K562 (cell line): Measurements from ENCODE around the gene NPB. TPM values are rescaled to one million over a fixed set of nuclear protein-coding genes. Genes with fewer than 3 reads are reported as not detected.

Experiments used
- ATAC-seq: fragments of 200-7000 bp; cut with Tn5 transposase; 3 replicates; pipeline ENCODE4 v1.9.1; 2020; ENCODE audit warnings: moderate library complexity
- BruUV-seq: library from RNA; stranded (reverse); fragments of 400-500 nt; replicated peaks from 2 replicates; lab custom pipeline; 2021; lab: Mats Ljungman, UMichigan
- CTCF ChIA-PET: fragments of 300-600 bp; formaldehyde crosslinking; extraction: SDS; loops from one replicate; lab custom pipeline; 2021; ENCODE audit warnings: low intra/inter-chr PET ratio; lab: Yijun Ruan, JAX
- POLR2A ChIA-PET: fragments of 300-600, 350-650 bp; sonication (Branson Sonifier 250); formaldehyde crosslinking; extraction: SDS; loops from one replicate; lab custom pipeline; 2021; ENCODE audit warnings: antibody characterized with exemption, inconsistent platforms; lab: Yijun Ruan, JAX
- DNase-seq, 4 experiments: peaks; one replicate each; pipeline versions ENCODE4 v3.0.0 to v3.0.0-alpha.2; 2011 to 2018; ENCODE audit warnings: low spot score in 3 of 4, mixed read lengths in 3 of 4; ENCODE audit errors: extremely low read depth in 1 of 4
- FAIRE-seq: peaks from 2 replicates; lab custom pipeline; 2011; peaks lifted over from hg19 to GRCh38; lab: Jason Lieb, UNC
- H2AFZ ChIP-seq: 2 replicates; pipeline ENCODE4 v1.6.0; 2011; ENCODE audit warnings: low read depth, low read length, control low read depth, inconsistent platforms
- H3K27ac ChIP-seq: fragments of 200-600 bp; 3 replicates; pipeline ENCODE4 v1.8.0; 2011; ENCODE audit warnings: low read depth, mild to moderate bottlenecking, control low read depth, inconsistent platforms, low read length, moderate library complexity, mixed read lengths; ENCODE audit errors: extremely low read depth
- H3K27me3 ChIP-seq, 2 experiments: fragments of 300-600 bp in 1 of 2; 2 replicates in 1 of 2; 3 replicates in 1 of 2; pipeline versions ENCODE4 v1.6.0 to v1.8.0; 2011; ENCODE audit warnings: inconsistent platforms in 2 of 2, low read length in 2 of 2, mild to moderate bottlenecking in 1 of 2, mixed read lengths in 1 of 2, moderate library complexity in 1 of 2; ENCODE audit not compliant: control insufficient read depth in 2 of 2, insufficient read depth in 2 of 2
- H3K36me3 ChIP-seq: fragments of 300-600 bp; 3 replicates; pipeline ENCODE4 v1.8.0; 2011; ENCODE audit warnings: mild to moderate bottlenecking, low read length, inconsistent platforms; ENCODE audit not compliant: control insufficient read depth, insufficient read depth
- H3K4me1 ChIP-seq, 2 experiments: fragments of 200-600 bp in 1 of 2; replicated peaks in 1 of 2; 2 replicates in 1 of 2; 3 replicates in 1 of 2; pipeline versions ENCODE4 v1.5.1 to v1.8.0; 2011; ENCODE audit warnings: inconsistent platforms in 2 of 2, low read length in 2 of 2, mild to moderate bottlenecking in 1 of 2, mixed read lengths in 1 of 2, moderate library complexity in 1 of 2; ENCODE audit not compliant: control insufficient read depth in 2 of 2, insufficient read depth in 2 of 2
- H3K4me2 ChIP-seq: 2 replicates; pipeline ENCODE4 v1.6.1; 2011; ENCODE audit warnings: low read length, control low read depth, inconsistent platforms, mixed read lengths; ENCODE audit not compliant: insufficient read depth
- H3K4me3 ChIP-seq: fragments of 200-600 bp; sonication (generic), shearing (Covaris generic); 2 replicates; pipeline ENCODE4 v1.5.1; 2016; ENCODE audit warnings: control low read depth, inconsistent platforms
- H3K79me2 ChIP-seq: fragments of 200-600 bp; 3 replicates; pipeline ENCODE4 v1.8.0; 2011; ENCODE audit warnings: low read length, inconsistent platforms; ENCODE audit not compliant: control insufficient read depth, insufficient read depth
- H3K9ac ChIP-seq, 2 experiments: 2 replicates each; pipeline versions ENCODE4 v1.6.0 to v1.6.1; 2011; ENCODE audit warnings: low read depth in 2 of 2, low read length in 2 of 2, control low read depth in 1 of 2, inconsistent platforms in 1 of 2, mild to moderate bottlenecking in 1 of 2, mixed read lengths in 1 of 2; ENCODE audit not compliant: insufficient read depth in 1 of 2
- H3K9me1 ChIP-seq: one replicate; pipeline ENCODE4 v1.6.0; 2011; ENCODE audit warnings: inconsistent platforms, mild to moderate bottlenecking, low read length, moderate library complexity; ENCODE audit not compliant: control insufficient read depth, insufficient read depth
- H3K9me3 ChIP-seq: replicated peaks from 2 replicates; pipeline ENCODE4 v1.5.1; 2011; ENCODE audit warnings: low read depth, low read length, inconsistent platforms; ENCODE audit not compliant: control insufficient read depth, insufficient read depth
- H4K20me1 ChIP-seq: replicated peaks from 2 replicates; pipeline ENCODE4 v1.6.1; 2011; ENCODE audit warnings: low read length, inconsistent platforms, mixed read lengths; ENCODE audit not compliant: control insufficient read depth, insufficient read depth
- BRF1 ChIP-seq: IDR thresholded peaks from 3 replicates; pipeline ENCODE4 v1.6.1; 2011; ENCODE audit warnings: borderline replicate concordance, mild to moderate bottlenecking; ENCODE audit not compliant: insufficient read length; ENCODE audit errors: extremely low read depth
- CTBP1 ChIP-seq: fragments of 450-650 bp; IDR thresholded peaks from 2 replicates; pipeline ENCODE4 v1.6.1; 2016; ENCODE audit warnings: borderline replicate concordance
- MAZ ChIP-seq, 2 experiments: fragments of 450-650 bp in 1 of 2; sonication (generic) in 1 of 2; formaldehyde crosslinking; IDR thresholded peaks in 1 of 2; conservative IDR thresholded peaks in 1 of 2; 2 replicates each; pipeline versions ENCODE4 v1.4.0 to v1.5.0; 2020; ENCODE audit warnings: mild to moderate bottlenecking in 1 of 2, missing genetic modification reagents in 1 of 2
- NFYB ChIP-seq: IDR thresholded peaks from 2 replicates; pipeline ENCODE4 v1.6.1; 2011; ENCODE audit warnings: mild to moderate bottlenecking, moderate library complexity; ENCODE audit not compliant: insufficient read length; ENCODE audit errors: extremely low read depth
- RBM14 ChIP-seq: fragments of 200-400 bp; formaldehyde crosslinking; IDR thresholded peaks from 2 replicates; pipeline ENCODE4 v1.6.1; 2018; ENCODE audit warnings: low read depth, mild to moderate bottlenecking, low read length, moderate library complexity, borderline replicate concordance; ENCODE audit not compliant: insufficient read depth
- SIN3B ChIP-seq: fragments of 450-650 bp; IDR thresholded peaks from 2 replicates; pipeline ENCODE4 v1.6.1; 2017; ENCODE audit warnings: low read depth, mild to moderate bottlenecking, moderate library complexity
- SMARCE1 ChIP-seq: fragments of 450-650 bp; IDR thresholded peaks from 2 replicates; pipeline ENCODE4 v1.7.1; 2016; ENCODE audit warnings: mild to moderate bottlenecking
- STAG1 ChIP-seq: sonication (generic); formaldehyde crosslinking; IDR thresholded peaks from 2 replicates; pipeline ENCODE4 v1.5.0; 2020; ENCODE audit warnings: missing genetic modification reagents, borderline replicate concordance
- TAF1 ChIP-seq: IDR thresholded peaks from 2 replicates; pipeline ENCODE4 v1.6.1; 2011; ENCODE audit warnings: mild to moderate bottlenecking, low read length, moderate library complexity; ENCODE audit not compliant: insufficient read depth, control insufficient read depth, severe bottlenecking; ENCODE audit errors: extremely low read depth
- TGIF2 ChIP-seq: sonication (generic); formaldehyde crosslinking; IDR thresholded peaks from 2 replicates; pipeline ENCODE4 v1.8.1; 2022; ENCODE audit warnings: mild to moderate bottlenecking, missing genetic modification reagents, moderate library complexity
- THAP7 ChIP-seq: fragments of 250-450 bp; sonication (Bioruptor Pico); IDR thresholded peaks from 2 replicates; pipeline ENCODE4 v1.5.0; 2021
- UBTF ChIP-seq, 2 experiments: IDR thresholded peaks; 2 replicates each; pipeline ENCODE4 v1.6.1; 2012; ENCODE audit warnings: improper control_type of control experiment in 2 of 2, low read depth in 2 of 2, low read length in 2 of 2, borderline replicate concordance in 1 of 2
- ZBTB43 ChIP-seq: sonication (generic); formaldehyde crosslinking; IDR thresholded peaks from 2 replicates; pipeline ENCODE4 v1.8.0; 2023; ENCODE audit warnings: mild to moderate bottlenecking, missing genetic modification reagents
- ZBTB7A ChIP-seq: IDR thresholded peaks from 2 replicates; pipeline ENCODE4 v1.6.1; 2011; ENCODE audit warnings: low read depth, mild to moderate bottlenecking, low read length, moderate library complexity, borderline replicate concordance; ENCODE audit not compliant: control insufficient read depth
- ZNF583 ChIP-seq: fragments of 250-450 bp; sonication (Bioruptor Pico); IDR thresholded peaks from 2 replicates; pipeline ENCODE4 v1.4.0; 2020
- WGBS: fragments of 100-300 bp; shearing (Covaris generic); methylation state at CpG from one replicate; pipeline ENCODE4 v1.1.6; 2016; ENCODE audit warnings: low coverage, mixed read lengths; ENCODE audit not compliant: insufficient coverage; ENCODE audit errors: missing lambda C conversion rate; 5-methylcytosine and 5-hydroxymethylcytosine counted together
- in situ Hi-C: fragments of 300-500 bp; cut with MboI; formaldehyde crosslinking; loops from 4 replicates; pipeline ENCODE4 v1.15.0; 2018; ENCODE audit warnings: inconsistent platforms, mixed read lengths
- intact Hi-C: fragments of 100-400 bp; cut with micrococcal nuclease; formaldehyde crosslinking; loops from 2 replicates; pipeline ENCODE4 v1.14.2; 2022
- polyA plus RNA-seq, 8 experiments: library from polyadenylated mRNA; depleted of rRNA in 4 of 8; stranded (reverse) in 5 of 8; unstranded in 3 of 8; fragments of >200 nt; fragmentation: Nextera tagmentation in 2 of 8; fragmentation: Illumina TruSeq in 1 of 8; extraction: Ambion mirVana in 2 of 8; extraction: Trizol in 1 of 8; gene quantifications; 2 replicates each; pipeline versions ENCODE4 v1.2.1 to v1.2.3, GENCODE V29; 2011 to 2014; ENCODE audit warnings: inconsistent platforms in 1 of 8, missing spikeins in 1 of 8
- total RNA-seq, 7 experiments: library from RNA; depleted of rRNA in 6 of 7; stranded (reverse); fragments of >200 nt in 6 of 7; fragmentation: Illumina TruSeq in 2 of 7; extraction: Trizol in 2 of 7; gene quantifications; 2 replicates each; pipeline versions ENCODE4 v1.2.1 to v1.2.3, GENCODE V29; 2011 to 2021; ENCODE audit warnings: low replicate concordance in 1 of 7

NPB gene
- total and polyA plus RNA-seq, 9 of the 15 experiments (the other 6 are each of a cell fraction or from before 2014, with no cell fraction given), result 0.03 to 0.61 (median 0.14) TPM; not detected in 2

- no TSS peak for BruUV-seq
- Histone ChIP-seq H3K79me2 (peaks cover 46% of the 10 kb centered on the region), H3K4me2 (peak overlapping the region; percentile 93), H3K4me1 (peaks cover 29 to 78% of the 10 kb centered on the region in 2 experiments), H3K36me3 (peaks cover 37% of the 10 kb centered on the region; the same call in 2 of the 3 replicates), H3K9ac (peak overlapping the region; percentile 88 to 98), H3K9me1 (no peaks in the 10 kb centered on the region), H4K20me1 (peaks cover 35% of the 10 kb centered on the region), H3K27ac (peak overlapping the region; percentile 93), H3K4me3 (peak overlapping the region; percentile 93), H3K27me3 (no peaks in the 10 kb centered on the region), H2AFZ (no peak overlapping the region), H3K9me3 (no peaks in the 10 kb centered on the region)
- in situ Hi-C loops, result no loop called here
- under 1% methylated on average over 44 of the region's 65 CpGs for WGBS
- no peak for ATAC-seq
- ChIA-PET CTCF (interaction anchor here (0.9 kb wide), 1 partner anchor 137 kb away, joined by 3 read pairs; no protein-coding TSS in a partner anchor), POLR2A (interaction anchor here (0.6 to 2.6 kb wide), 16 partner anchors 9 to 200 kb away, joined by 3 to 13 read pairs (median 4); partner anchors contain the start of genes MCRIP1 and P4HB)
- intact Hi-C loops, result no loop called here
- peak; percentile 26 to 61 (median 32) for DNase-seq
- no peak for FAIRE-seq
- no peak for TF ChIP-seq BRF1
- 0 out of 2 replicates have a peak, but pooled peaks have one; percentile 40 for TF ChIP-seq TGIF2 (CRISPR knock-in tag)
- TF ChIP-seq RBM14, result peak; percentile 57; the same call in 1 of the 2 replicates
- 0 out of 2 replicates have a peak, but pooled peaks have one; percentile 20 for TF ChIP-seq SIN3B
- TF ChIP-seq TAF1, result peak; percentile 11
- TF ChIP-seq UBTF (IDR thresholded peaks at IDR 0.05; ENCODE audit: borderline replicate concordance in 1 of 2, low read depth in 2 of 2, low read length in 2 of 2), result 0 out of 4 replicates have a peak, but pooled peaks of 1 of the 2 experiments have one; percentile 27
- TF ChIP-seq STAG1 (CRISPR knock-in tag), result 0 out of 2 replicates have a peak, but pooled peaks have one; percentile 3
- no peak for TF ChIP-seq SMARCE1
- TF ChIP-seq NFYB, result no peak
- TF ChIP-seq ZNF583, result no peak
- TF ChIP-seq CTBP1, result 0 out of 2 replicates have a peak, but pooled peaks have one; percentile 19
- peak; percentile 16; the same call in 1 of the 2 replicates for TF ChIP-seq ZBTB7A
- TF ChIP-seq MAZ (CRISPR knock-in tag; conservative IDR thresholded peaks at IDR 0.05 in 1 of 2, IDR thresholded peaks at IDR 0.05 in 1 of 2), result peak in 1 of 2 experiments; percentile 40; a peak in 1 of 4 replicates
- no peak for TF ChIP-seq THAP7 (CRISPR knock-in tag)
- 0 out of 2 replicates have a peak, but pooled peaks have one; percentile 27 for TF ChIP-seq ZBTB43 (CRISPR knock-in tag)
Measured at GRCh38 chr17:81870131-81870980, 31.7 kb upstream of the NPB start.
